ENCODE data around the gene SLC7A11. TPM values are rescaled to one million over a fixed set of nuclear protein-coding genes. Genes with fewer than 3 reads are reported as not detected.
"Not testable (repeated sequence)": the region's sequence is repeated elsewhere in the genome, so short reads cannot be mapped to it uniquely, and the experiment has no call there.

The SLC7A11 gene
- total and polyA plus RNA-seq, 2 donors: 0.47 to 0.87 TPM

GRCh38 chr4:138225477-138225876 lies 16.7 kb downstream of the SLC7A11 start:
- 82% methylated on average over 1 of the region's 1 CpG for WGBS
- H3K27me3 ChIP-seq (ENCODE audit: control insufficient read depth in 2 of 2, insufficient read depth in 1 of 2, low read length in 1 of 2): no peaks in the 10 kb centered on the region
- DNase-seq (ENCODE audit: low read depth in 6 of 9, low spot score in 9 of 9): no peak
- H3K4me1 ChIP-seq (ENCODE audit: control insufficient read depth in 2 of 2, insufficient read depth in 2 of 2, low read length in 2 of 2): no peaks in the 10 kb centered on the region
- H3K4me3 ChIP-seq (ENCODE audit: low read length in 2 of 2): no peak overlapping the region
- no peaks in the 10 kb centered on the region for H3K9me3 ChIP-seq (ENCODE audit: control insufficient read depth in 2 of 2, insufficient read depth in 1 of 2, low read length in 1 of 2)
- H3K27ac ChIP-seq (ENCODE audit: low read depth in 1 of 2, low read length in 1 of 2): no peak overlapping the region
- H3K36me3 ChIP-seq (ENCODE audit: control insufficient read depth in 2 of 2, insufficient read depth in 2 of 2, low read length in 1 of 2): no peaks in the 10 kb centered on the region

GRCh38 chr4:138224614-138225013 lies 17.5 kb downstream of the SLC7A11 start:
- no peaks in the 10 kb centered on the region for H3K4me1 ChIP-seq (ENCODE audit: control insufficient read depth in 2 of 2, insufficient read depth in 2 of 2, low read length in 2 of 2)
- no peaks in the 10 kb centered on the region for H3K36me3 ChIP-seq (ENCODE audit: control insufficient read depth in 2 of 2, insufficient read depth in 2 of 2, low read length in 1 of 2)
- H3K27ac ChIP-seq (ENCODE audit: low read depth in 1 of 2, low read length in 1 of 2): no peak overlapping the region
- no peaks in the 10 kb centered on the region for H3K9me3 ChIP-seq (ENCODE audit: control insufficient read depth in 2 of 2, insufficient read depth in 1 of 2, low read length in 1 of 2)
- no peak for DNase-seq (ENCODE audit: low read depth in 6 of 9, low spot score in 9 of 9)
- no peak overlapping the region for H3K4me3 ChIP-seq (ENCODE audit: low read length in 2 of 2)
- H3K27me3 ChIP-seq (ENCODE audit: control insufficient read depth in 2 of 2, insufficient read depth in 1 of 2, low read length in 1 of 2): no peaks in the 10 kb centered on the region

GRCh38 chr4:138223231-138223910 lies 18.8 kb downstream of the SLC7A11 start:
- DNase-seq (ENCODE audit: low read depth in 6 of 9, low spot score in 9 of 9): no peak
- 76% methylated on average over 4 of the region's 4 CpGs for WGBS

GRCh38 chr4:138222046-138222445 lies 20.1 kb downstream of the SLC7A11 start:
- H3K9me3 ChIP-seq (ENCODE audit: control insufficient read depth in 2 of 2, insufficient read depth in 1 of 2, low read length in 1 of 2): no peaks in the 10 kb centered on the region
- WGBS: 91% methylated on average over 4 of the region's 4 CpGs
- H3K27me3 ChIP-seq (ENCODE audit: control insufficient read depth in 2 of 2, insufficient read depth in 1 of 2, low read length in 1 of 2): no peaks in the 10 kb centered on the region
- H3K4me3 ChIP-seq (ENCODE audit: low read length in 2 of 2): no peak overlapping the region
- no peak overlapping the region for H3K27ac ChIP-seq (ENCODE audit: low read depth in 1 of 2, low read length in 1 of 2)
- H3K4me1 ChIP-seq (ENCODE audit: control insufficient read depth in 2 of 2, insufficient read depth in 2 of 2, low read length in 2 of 2): no peaks in the 10 kb centered on the region
- DNase-seq (ENCODE audit: low read depth in 6 of 9, low spot score in 9 of 9): no peak
- no peaks in the 10 kb centered on the region for H3K36me3 ChIP-seq (ENCODE audit: control insufficient read depth in 2 of 2, insufficient read depth in 2 of 2, low read length in 1 of 2)

More at GRCh38 chr4:138223231-138223910, 18.8 kb downstream of the SLC7A11 start:
- no peaks in the 10 kb centered on the region for H3K27me3 ChIP-seq (ENCODE audit: control insufficient read depth in 2 of 2, insufficient read depth in 1 of 2, low read length in 1 of 2)
- no peaks in the 10 kb centered on the region for H3K4me1 ChIP-seq (ENCODE audit: control insufficient read depth in 2 of 2, insufficient read depth in 2 of 2, low read length in 2 of 2)
- no peak overlapping the region for H3K4me3 ChIP-seq (ENCODE audit: low read length in 2 of 2)
- H3K36me3 ChIP-seq (ENCODE audit: control insufficient read depth in 2 of 2, insufficient read depth in 2 of 2, low read length in 1 of 2): no peaks in the 10 kb centered on the region
- H3K27ac ChIP-seq (ENCODE audit: low read depth in 1 of 2, low read length in 1 of 2): no peak overlapping the region
- H3K9me3 ChIP-seq (ENCODE audit: control insufficient read depth in 2 of 2, insufficient read depth in 1 of 2, low read length in 1 of 2): no peaks in the 10 kb centered on the region

- H3K27ac ChIP-seq (ENCODE audit: low read depth in 1 of 2, low read length in 1 of 2): no peak overlapping the region
- no peak overlapping the region for H3K4me3 ChIP-seq (ENCODE audit: low read length in 2 of 2)
- H3K27me3 ChIP-seq (ENCODE audit: control insufficient read depth in 2 of 2, insufficient read depth in 1 of 2, low read length in 1 of 2): no peaks in the 10 kb centered on the region
- H3K36me3 ChIP-seq (ENCODE audit: control insufficient read depth in 2 of 2, insufficient read depth in 2 of 2, low read length in 1 of 2): no peaks in the 10 kb centered on the region
- 78% methylated on average over 5 of the region's 5 CpGs for WGBS
- no peaks in the 10 kb centered on the region for H3K4me1 ChIP-seq (ENCODE audit: control insufficient read depth in 2 of 2, insufficient read depth in 2 of 2, low read length in 2 of 2)
- DNase-seq (ENCODE audit: low read depth in 6 of 9, low spot score in 9 of 9): no peak
- no peaks in the 10 kb centered on the region for H3K9me3 ChIP-seq (ENCODE audit: control insufficient read depth in 2 of 2, insufficient read depth in 1 of 2, low read length in 1 of 2)
These were observed 23.2 kb downstream of the SLC7A11 start for GRCh38 chr4:138218976-138219375.

- H3K9me3 ChIP-seq (ENCODE audit: control insufficient read depth in 2 of 2, insufficient read depth in 1 of 2, low read length in 1 of 2): no peaks in the 10 kb centered on the region
- 96% methylated on average over 5 of the region's 5 CpGs for WGBS
- DNase-seq (ENCODE audit: low read depth in 6 of 9, low spot score in 9 of 9): no peak
- H3K4me3 ChIP-seq (ENCODE audit: low read length in 2 of 2): no peak overlapping the region
- no peaks in the 10 kb centered on the region for H3K4me1 ChIP-seq (ENCODE audit: control insufficient read depth in 2 of 2, insufficient read depth in 2 of 2, low read length in 2 of 2)
- no peaks in the 10 kb centered on the region for H3K36me3 ChIP-seq (ENCODE audit: control insufficient read depth in 2 of 2, insufficient read depth in 2 of 2, low read length in 1 of 2)
- no peaks in the 10 kb centered on the region for H3K27me3 ChIP-seq (ENCODE audit: control insufficient read depth in 2 of 2, insufficient read depth in 1 of 2, low read length in 1 of 2)
- H3K27ac ChIP-seq (ENCODE audit: low read depth in 1 of 2, low read length in 1 of 2): no peak overlapping the region
These were observed 24.6 kb downstream of the SLC7A11 start for GRCh38 chr4:138217567-138217966.

- Histone ChIP-seq H3K4me3 (ENCODE audit: low read length in 2 of 2) (no peak overlapping the region), H3K27me3 (ENCODE audit: control insufficient read depth in 2 of 2, insufficient read depth in 1 of 2, low read length in 1 of 2) (no peaks in the 10 kb centered on the region), H3K27ac (ENCODE audit: low read depth in 1 of 2, low read length in 1 of 2) (no peak overlapping the region), H3K4me1 (ENCODE audit: control insufficient read depth in 2 of 2, insufficient read depth in 2 of 2, low read length in 2 of 2) (no peaks in the 10 kb centered on the region), H3K9me3 (ENCODE audit: control insufficient read depth in 2 of 2, insufficient read depth in 1 of 2, low read length in 1 of 2) (no peaks in the 10 kb centered on the region), H3K36me3 (ENCODE audit: control insufficient read depth in 2 of 2, insufficient read depth in 2 of 2, low read length in 1 of 2) (no peaks in the 10 kb centered on the region)
- no peak for DNase-seq (ENCODE audit: low read depth in 6 of 9, low spot score in 9 of 9)
- 93% methylated on average over 4 of the region's 4 CpGs for WGBS
These were observed 25.8 kb downstream of the SLC7A11 start for GRCh38 chr4:138216272-138216867.

GRCh38 chr4:138210576-138210975 lies 31.6 kb downstream of the SLC7A11 start:
- not testable (repeated sequence) for H3K27ac ChIP-seq (ENCODE audit: low read depth in 1 of 2, low read length in 1 of 2); H3K4me3 ChIP-seq (ENCODE audit: low read length in 2 of 2); H3K9me3 ChIP-seq (ENCODE audit: control insufficient read depth in 2 of 2, insufficient read depth in 1 of 2, low read length in 1 of 2); H3K27me3 ChIP-seq (ENCODE audit: control insufficient read depth in 2 of 2, insufficient read depth in 1 of 2, low read length in 1 of 2); DNase-seq (ENCODE audit: low read depth in 6 of 9, low spot score in 9 of 9); H3K4me1 ChIP-seq (ENCODE audit: control insufficient read depth in 2 of 2, insufficient read depth in 2 of 2, low read length in 2 of 2); H3K36me3 ChIP-seq (ENCODE audit: control insufficient read depth in 2 of 2, insufficient read depth in 2 of 2, low read length in 1 of 2)
- 95% methylated on average over 2 of the region's 2 CpGs for WGBS

- H3K4me3 ChIP-seq (ENCODE audit: low read length in 2 of 2): no peak overlapping the region
- no peak for DNase-seq (ENCODE audit: low read depth in 6 of 9, low spot score in 9 of 9)
- H3K4me1 ChIP-seq (ENCODE audit: control insufficient read depth in 2 of 2, insufficient read depth in 2 of 2, low read length in 2 of 2): no peaks in the 10 kb centered on the region
- WGBS: 91% methylated on average over 1 of the region's 1 CpG
- no peaks in the 10 kb centered on the region for H3K36me3 ChIP-seq (ENCODE audit: control insufficient read depth in 2 of 2, insufficient read depth in 2 of 2, low read length in 1 of 2)
- no peak overlapping the region for H3K27ac ChIP-seq (ENCODE audit: low read depth in 1 of 2, low read length in 1 of 2)
- H3K9me3 ChIP-seq (ENCODE audit: control insufficient read depth in 2 of 2, insufficient read depth in 1 of 2, low read length in 1 of 2): no peaks in the 10 kb centered on the region
- H3K27me3 ChIP-seq (ENCODE audit: control insufficient read depth in 2 of 2, insufficient read depth in 1 of 2, low read length in 1 of 2): no peaks in the 10 kb centered on the region
These were observed 33.1 kb downstream of the SLC7A11 start for GRCh38 chr4:138209094-138209493.

Measured in thymus (tissue), 11 donors.